ENCODE data around the gene TMEM150A. TPM values are rescaled to one million over a fixed set of nuclear protein-coding genes. Genes with fewer than 3 reads are reported as not detected.

TMEM150A gene
- total RNA-seq, 2 experiments from 2014 or later, result 0.92 to 1.1 TPM

DNA sequence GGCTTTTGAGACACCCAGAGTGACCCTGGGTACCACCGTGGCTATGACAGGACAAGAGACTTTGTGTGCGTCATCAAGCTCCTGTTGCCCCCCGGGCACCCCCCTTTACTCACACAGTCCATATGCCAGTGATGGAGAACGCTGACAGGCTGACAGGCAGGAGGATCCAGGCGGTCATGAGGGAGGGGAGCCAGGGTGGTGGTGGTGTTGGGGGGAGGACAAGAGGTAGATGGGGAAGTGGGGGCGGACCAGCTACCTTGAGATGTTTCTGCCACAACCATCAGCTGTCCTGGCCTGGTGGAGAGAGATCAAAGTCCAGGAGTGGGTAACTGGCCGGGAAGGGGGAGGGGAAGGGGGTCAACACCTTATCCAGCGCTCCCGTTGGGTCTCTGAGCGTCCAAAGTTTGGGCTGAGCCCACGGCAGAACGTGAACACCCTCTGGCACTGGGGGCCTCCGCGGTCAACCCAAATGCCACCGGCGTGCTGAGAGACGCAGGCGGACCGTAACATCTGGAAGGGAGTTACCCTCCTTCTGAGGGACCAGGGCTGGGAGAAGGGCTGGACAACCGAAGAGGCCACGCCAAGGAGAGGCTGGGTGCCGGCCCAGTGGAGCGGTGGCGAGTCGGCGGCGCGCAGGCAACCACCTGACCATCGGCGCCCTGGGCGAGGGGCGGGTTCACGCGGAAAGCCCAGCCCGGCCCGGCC, 575 bp downstream of the TMEM150A start:
- H3K27ac ChIP-seq (ENCODE audit: low read depth, low read length, poor library complexity, severe bottlenecking), result no peak overlapping the region
- DNase-seq (ENCODE audit: low spot score), result no peak
- CTCF ChIA-PET (ENCODE audit: unreplicated experiment), result no interaction called here
- peaks cover 19% of the 10 kb centered on the region for H3K4me1 ChIP-seq (ENCODE audit: insufficient read depth, low read length, poor library complexity, severe bottlenecking)
- H3K36me3 ChIP-seq (ENCODE audit: insufficient read depth, low read length), result peaks cover 18% of the 10 kb centered on the region
- H3K4me2 ChIP-seq (ENCODE audit: low read length), result peak overlapping the region; percentile 71
- H4K20me1 ChIP-seq (ENCODE audit: insufficient read depth, low read length), result no peaks in the 10 kb centered on the region; the same call in 1 of the 2 replicates
- no peaks in the 10 kb centered on the region for H3K79me2 ChIP-seq (ENCODE audit: insufficient read depth, low read depth, low read length)
- H3K9me3 ChIP-seq (ENCODE audit: low read length), result no peaks in the 10 kb centered on the region
- H3K4me3 ChIP-seq (ENCODE audit: low read depth, low read length, poor library complexity, severe bottlenecking), result peak overlapping the region; percentile 72
- BruUV-seq (replicated peaks), result no TSS peak
- H2AFZ ChIP-seq (ENCODE audit: low read length), result no peak overlapping the region
- POLR2A ChIA-PET, result interaction anchor here (0.7 kb wide), 1 partner anchor 11 kb away, joined by 3 read pairs; no protein-coding TSS in a partner anchor
- intact Hi-C loops (cut with micrococcal nuclease; ENCODE audit: unreplicated experiment), result loop anchor here (2.0 kb wide), 2 partner anchors 23 to 41 kb away; partner anchors contain the start of gene GGCX
- no peaks in the 10 kb centered on the region for H3K9me2 ChIP-seq (ENCODE audit: insufficient read depth, low read length)
- TF ChIP-seq, protein P1, sequence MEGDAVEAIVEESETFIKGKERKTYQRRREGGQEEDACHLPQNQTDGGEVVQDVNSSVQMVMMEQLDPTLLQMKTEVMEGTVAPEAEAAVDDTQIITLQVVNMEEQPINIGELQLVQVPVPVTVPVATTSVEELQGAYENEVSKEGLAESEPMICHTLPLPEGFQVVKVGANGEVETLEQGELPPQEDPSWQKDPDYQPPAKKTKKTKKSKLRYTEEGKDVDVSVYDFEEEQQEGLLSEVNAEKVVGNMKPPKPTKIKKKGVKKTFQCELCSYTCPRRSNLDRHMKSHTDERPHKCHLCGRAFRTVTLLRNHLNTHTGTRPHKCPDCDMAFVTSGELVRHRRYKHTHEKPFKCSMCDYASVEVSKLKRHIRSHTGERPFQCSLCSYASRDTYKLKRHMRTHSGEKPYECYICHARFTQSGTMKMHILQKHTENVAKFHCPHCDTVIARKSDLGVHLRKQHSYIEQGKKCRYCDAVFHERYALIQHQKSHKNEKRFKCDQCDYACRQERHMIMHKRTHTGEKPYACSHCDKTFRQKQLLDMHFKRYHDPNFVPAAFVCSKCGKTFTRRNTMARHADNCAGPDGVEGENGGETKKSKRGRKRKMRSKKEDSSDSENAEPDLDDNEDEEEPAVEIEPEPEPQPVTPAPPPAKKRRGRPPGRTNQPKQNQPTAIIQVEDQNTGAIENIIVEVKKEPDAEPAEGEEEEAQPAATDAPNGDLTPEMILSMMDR (conservative IDR thresholded peaks at IDR 0.05; ENCODE audit: low read length), result no peak
- TF ChIP-seq EZH2phosphoT487 (IDR thresholded peaks at IDR 0.05; ENCODE audit: borderline replicate concordance, low read depth, low read length), result no peak

DNA sequence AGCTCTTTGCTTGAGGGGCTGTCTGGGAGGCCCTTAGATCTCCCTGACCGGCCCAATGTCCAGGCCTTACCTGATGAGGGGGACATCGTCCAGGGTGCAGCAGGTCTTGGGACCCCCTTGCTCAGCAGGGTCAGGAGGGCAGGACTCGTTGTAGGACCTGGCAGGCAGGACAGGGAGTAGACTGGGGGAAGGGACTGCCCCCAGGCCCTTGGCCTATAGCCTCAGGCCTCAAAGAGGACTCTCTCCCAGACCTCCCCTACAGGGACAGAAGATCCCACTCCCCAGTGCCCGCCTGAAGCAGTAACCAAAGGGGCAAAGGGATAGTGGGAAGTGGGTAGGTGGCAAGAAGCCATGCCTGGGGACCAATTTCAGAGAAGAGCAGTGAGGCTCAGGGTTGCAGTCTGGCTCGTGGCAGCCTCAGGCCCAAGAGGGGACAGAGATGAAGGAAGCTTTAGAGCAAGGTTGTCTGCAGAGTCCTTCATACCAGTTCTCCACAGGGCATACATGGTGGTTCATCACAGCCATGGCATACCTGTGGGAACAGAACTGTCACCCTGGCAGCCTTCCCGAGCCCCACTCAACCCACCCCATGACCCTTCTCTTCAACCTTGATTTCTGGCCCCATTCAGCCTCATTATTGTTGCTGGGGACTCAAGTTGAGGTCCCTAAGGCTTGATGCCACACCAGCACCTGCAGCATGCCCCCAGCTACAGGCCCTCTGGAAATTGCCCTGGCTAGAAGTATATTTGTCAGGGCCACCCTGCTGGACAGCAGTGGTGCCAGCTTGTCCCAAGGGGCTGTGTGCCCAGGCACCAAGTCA, 1.3 kb downstream of the TMEM150A start:
- DNase-seq (ENCODE audit: low spot score), result no peak
- peak overlapping the region; percentile 71; the same call in 1 of the 2 replicates for H3K4me2 ChIP-seq (ENCODE audit: low read length)
- peaks cover 26% of the 10 kb centered on the region for H3K4me1 ChIP-seq (ENCODE audit: insufficient read depth, low read length, poor library complexity, severe bottlenecking)
- no peaks in the 10 kb centered on the region for H3K9me3 ChIP-seq (ENCODE audit: low read length)
- POLR2A ChIA-PET, result interaction anchor here (0.7 kb wide), 1 partner anchor 12 kb away, joined by 3 read pairs; no protein-coding TSS in a partner anchor
- no TSS peak for BruUV-seq (replicated peaks)
- TF ChIP-seq EZH2phosphoT487 (IDR thresholded peaks at IDR 0.05; ENCODE audit: borderline replicate concordance, low read depth, low read length), result no peak
- peaks cover 13% of the 10 kb centered on the region for H3K36me3 ChIP-seq (ENCODE audit: insufficient read depth, low read length)
- CTCF ChIA-PET (ENCODE audit: unreplicated experiment), result no interaction called here
- intact Hi-C loops (cut with micrococcal nuclease; ENCODE audit: unreplicated experiment), result no loop called here
- H3K9me2 ChIP-seq (ENCODE audit: insufficient read depth, low read length), result no peaks in the 10 kb centered on the region
- H3K79me2 ChIP-seq (ENCODE audit: insufficient read depth, low read depth, low read length), result peaks cover 7% of the 10 kb centered on the region; the same call in 1 of the 2 replicates
- no peak overlapping the region for H2AFZ ChIP-seq (ENCODE audit: low read length)
- H4K20me1 ChIP-seq (ENCODE audit: insufficient read depth, low read length), result no peaks in the 10 kb centered on the region; the same call in 1 of the 2 replicates
- H3K27ac ChIP-seq (ENCODE audit: low read depth, low read length, poor library complexity, severe bottlenecking), result no peak overlapping the region
- H3K4me3 ChIP-seq (ENCODE audit: low read depth, low read length, poor library complexity, severe bottlenecking), result no peak overlapping the region

DNA sequence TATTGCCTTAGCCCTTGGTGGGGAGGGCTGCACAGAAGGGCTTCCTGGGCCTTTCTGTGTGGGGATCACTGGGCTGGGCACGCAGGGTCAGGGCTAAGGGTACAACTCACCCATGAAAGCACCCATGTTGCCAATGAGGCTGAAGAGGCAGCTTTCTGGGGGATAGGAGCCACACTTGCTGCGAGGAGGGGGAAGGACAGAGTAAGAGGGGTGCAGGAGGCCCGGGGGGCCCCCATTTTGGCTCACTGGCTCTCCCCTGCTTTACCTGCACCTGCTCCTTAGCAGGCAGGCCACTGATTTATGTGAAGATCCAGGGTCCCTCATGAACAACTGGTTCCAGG, 2.3 kb downstream of the TMEM150A start:
- TF ChIP-seq, protein P1 (conservative IDR thresholded peaks at IDR 0.05; ENCODE audit: low read length), result no peak
- no peak for TF ChIP-seq EZH2phosphoT487 (IDR thresholded peaks at IDR 0.05; ENCODE audit: borderline replicate concordance, low read depth, low read length)
- no TSS peak for BruUV-seq (replicated peaks)
- Histone ChIP-seq H3K79me2 (ENCODE audit: insufficient read depth, low read depth, low read length) (peaks cover 12% of the 10 kb centered on the region; the same call in 1 of the 2 replicates), H2AFZ (ENCODE audit: low read length) (no peak overlapping the region), H3K36me3 (ENCODE audit: insufficient read depth, low read length) (peaks cover 8% of the 10 kb centered on the region; the same call in 1 of the 2 replicates), H3K4me1 (ENCODE audit: insufficient read depth, low read length, poor library complexity, severe bottlenecking) (peaks cover 27% of the 10 kb centered on the region), H3K4me3 (ENCODE audit: low read depth, low read length, poor library complexity, severe bottlenecking) (no peak overlapping the region), H3K4me2 (ENCODE audit: low read length) (no peak overlapping the region), H3K27ac (ENCODE audit: low read depth, low read length, poor library complexity, severe bottlenecking) (no peak overlapping the region), H4K20me1 (ENCODE audit: insufficient read depth, low read length) (no peaks in the 10 kb centered on the region; the same call in 1 of the 2 replicates), H3K9me2 (ENCODE audit: insufficient read depth, low read length) (no peaks in the 10 kb centered on the region), H3K9me3 (ENCODE audit: low read length) (no peaks in the 10 kb centered on the region)
- ChIA-PET POLR2A (no interaction called here), CTCF (ENCODE audit: unreplicated experiment) (no interaction called here)
- DNase-seq (ENCODE audit: low spot score), result no peak
- intact Hi-C loops (cut with micrococcal nuclease; ENCODE audit: unreplicated experiment), result no loop called here

Measured in OCI-LY7 (cell line).